Sigmoid colon (tissue), 4 donors: ENCODE data around the gene HIVEP2.

Source experiments
- CTCF ChIP-seq, 4 experiments: fragments of 450-650 bp in 3 of 4; fragments of 200-600 bp in 1 of 4; IDR thresholded peaks; one replicate each; pipeline ENCODE4 v1.5.1; 2016 to 2019; ENCODE audit warnings: antibody characterized with exemption in 4 of 4, mild to moderate bottlenecking in 3 of 4, moderate library complexity in 2 of 4
- POLR2A ChIP-seq, 2 donors: fragments of 450-650 bp; IDR thresholded peaks; one replicate each; pipeline ENCODE4 v1.6.1; 2016; ENCODE audit warnings: antibody characterized with exemption in 2 of 2, mild to moderate bottlenecking in 2 of 2, moderate library complexity in 2 of 2
- POLR2AphosphoS5 ChIP-seq, 4 donors: sonication (generic); formaldehyde crosslinking; IDR thresholded peaks; one replicate each; pipeline ENCODE4 v1.6.1; 2017; ENCODE audit warnings: antibody characterized with exemption in 4 of 4

DNA sequence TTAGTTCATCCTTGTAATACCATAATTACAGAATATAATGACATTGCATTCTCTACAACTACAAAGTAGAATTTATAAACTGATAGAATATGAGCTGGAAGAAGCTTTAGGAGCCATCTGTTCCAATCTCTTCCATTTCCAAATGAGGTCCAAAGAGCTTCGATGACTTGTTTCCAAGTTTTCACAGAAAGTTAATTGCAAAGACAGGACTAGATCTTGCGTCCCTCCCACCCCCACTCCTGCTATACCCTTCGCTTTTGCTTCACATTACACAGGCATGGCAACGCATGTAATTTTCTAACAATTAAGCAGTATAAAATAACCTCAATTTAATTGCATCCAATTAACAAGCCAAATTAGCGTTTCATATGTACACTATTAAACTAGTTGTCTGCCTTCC is 7.0 kb downstream of the HIVEP2 start:
- TF ChIP-seq CTCF (IDR thresholded peaks at IDR 0.05) (no peak), POLR2AphosphoS5 (IDR thresholded peaks at IDR 0.05) (no peak), POLR2A (IDR thresholded peaks at IDR 0.05) (no peak)
